Fibroblast of gingiva (primary cell): ENCODE measurements around the gene SIX5.
"Not testable (repeated sequence)": the region's sequence is repeated elsewhere in the genome, so short reads cannot be mapped to it uniquely, and the experiment has no call there.

ENCODE experiments used
- DNase-seq: peaks from one replicate; pipeline ENCODE4 v3.0.0-alpha.2; 2011; ENCODE audit warnings: low read depth

Gene SIX5

DNA sequence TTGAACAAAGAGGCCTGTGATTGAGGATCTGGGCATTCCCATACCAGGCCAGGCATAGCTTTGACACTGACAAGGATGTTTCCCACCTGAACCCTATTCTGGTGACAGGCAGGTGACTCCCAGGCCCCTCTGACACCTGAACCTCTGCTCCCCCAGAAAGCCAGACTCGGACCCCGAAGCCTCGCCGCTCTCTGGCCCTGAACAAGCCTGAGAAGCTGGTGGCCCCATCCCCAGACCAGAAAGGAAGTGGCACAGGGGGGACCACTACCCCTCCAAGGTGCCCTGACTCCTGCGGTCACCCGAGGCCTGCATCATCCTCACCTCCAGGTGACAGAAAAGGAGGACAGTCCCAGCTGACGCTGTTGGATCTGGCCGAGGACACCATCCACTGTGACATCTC lies 14.7 kb downstream of the SIX5 start:
- DNase-seq: no peak

DNA sequence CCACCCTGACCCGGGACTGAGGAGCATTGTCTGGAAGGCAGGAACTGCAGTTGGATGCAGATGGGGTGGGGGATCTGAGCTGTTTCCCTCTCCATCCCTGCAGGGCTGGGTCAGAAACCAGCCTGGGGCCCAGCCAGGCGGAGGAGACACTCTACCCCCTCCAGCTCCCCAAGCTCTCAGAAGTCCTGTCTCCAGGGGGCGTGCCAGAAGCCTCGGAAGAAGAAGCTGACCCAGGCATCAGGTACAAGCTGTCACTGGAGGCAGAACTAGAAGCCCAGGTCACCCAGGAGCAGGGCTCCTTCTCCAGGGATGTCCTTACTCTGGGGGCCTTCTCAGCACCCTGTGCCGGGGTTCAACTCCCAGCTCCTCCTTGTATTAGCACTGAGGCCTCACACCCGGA lies 15.5 kb downstream of the SIX5 start:
- no peak for DNase-seq

GRCh38 chr19:45752639-45753038 lies 16.4 kb downstream of the SIX5 start:
- no peak for DNase-seq

DNA sequence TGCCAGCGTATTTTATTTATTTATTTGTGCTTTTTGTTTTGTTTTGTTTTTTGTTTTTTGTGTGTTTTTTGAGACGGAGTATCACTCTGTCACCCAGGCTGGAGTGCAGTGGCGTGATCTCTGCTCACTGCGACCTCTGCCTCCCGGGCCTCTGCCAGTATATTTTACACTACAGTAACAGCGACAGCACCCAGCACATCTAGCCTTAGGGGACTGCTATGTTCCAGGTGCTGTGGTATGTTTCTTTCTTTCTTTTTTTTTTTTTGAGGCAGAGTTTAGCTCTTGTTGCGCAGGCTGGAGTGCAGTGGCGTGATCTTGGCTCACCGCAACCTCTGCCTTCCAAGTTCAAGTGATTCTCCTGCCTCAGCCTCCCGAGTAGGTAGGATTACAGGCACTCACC lies 17.6 kb downstream of the SIX5 start:
- DNase-seq: not testable (repeated sequence)

DNA sequence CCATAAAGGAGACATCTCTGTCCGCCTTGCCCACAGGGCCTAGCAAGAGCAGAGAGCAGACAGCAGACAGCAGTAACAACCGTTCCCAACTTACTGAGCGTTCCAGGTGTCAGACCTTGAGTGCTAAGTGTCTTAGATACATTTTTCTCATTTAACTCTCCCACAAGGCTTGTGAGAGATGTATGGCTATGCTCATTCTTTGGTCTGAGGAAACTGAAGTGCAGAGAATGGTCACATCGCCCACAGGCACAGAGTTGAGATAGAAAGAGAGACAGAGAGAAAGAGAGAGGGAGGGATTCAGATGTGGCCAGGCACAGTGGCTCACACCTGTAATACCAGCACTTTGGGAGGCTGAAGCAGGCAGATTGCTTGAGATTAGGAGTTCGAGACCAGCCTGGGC lies 21.5 kb downstream of the SIX5 start:
- no peak for DNase-seq

GRCh38 chr19:45746866-45747265 lies 22.2 kb downstream of the SIX5 start:
- no peak for DNase-seq

- DNase-seq: no peak
These were observed 23.4 kb downstream of the SIX5 start for GRCh38 chr19:45745606-45746005.

GRCh38 chr19:45742969-45743368 lies 26.1 kb downstream of the SIX5 start:
- DNase-seq: no peak

- DNase-seq: no peak
These were observed 29.3 kb downstream of the SIX5 start for GRCh38 chr19:45739498-45740439.

GRCh38 chr19:45733160-45733810 lies 35.8 kb downstream of the SIX5 start, which contains the start of gene MEIOSIN:
TSS of gene MEIOSIN (plus strand) at chr19:45733439. CDS start at chr19:45735377, 1,938 bp downstream.
- no peak for DNase-seq

GRCh38 chr19:45730368-45731288 lies 38.4 kb downstream of the SIX5 start, which contains the start of gene FBXO46:
TSS of gene FBXO46 (minus strand) at chr19:45730896. CDS start at chr19:45713495, 17,401 bp downstream.
- DNase-seq: peak; percentile 99

GRCh38 chr19:45729800-45730290 lies 39.2 kb downstream of the SIX5 start:
- no peak for DNase-seq

DNA sequence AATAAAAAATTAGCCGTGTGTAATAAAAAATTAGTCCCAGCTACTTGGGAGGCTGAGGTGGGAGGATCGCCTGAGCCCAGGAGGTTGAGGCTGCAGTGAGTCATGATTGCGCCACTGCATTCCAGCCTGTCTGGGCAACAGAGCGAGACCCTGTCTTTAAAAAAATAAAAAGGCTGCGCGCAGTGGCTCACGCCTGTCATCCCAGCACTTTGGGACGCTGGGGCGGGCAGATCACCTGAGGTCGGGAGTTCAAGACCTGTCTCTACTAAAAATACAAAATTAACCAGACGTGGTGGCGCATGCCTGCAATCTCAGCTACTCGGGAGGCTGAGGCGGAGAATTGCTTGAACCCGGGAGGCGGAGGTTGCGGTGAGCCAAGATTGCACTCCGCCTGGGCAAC lies 40.4 kb downstream of the SIX5 start:
- DNase-seq: not testable (repeated sequence)

- DNase-seq: not testable (repeated sequence)
These were observed 49.0 kb downstream of the SIX5 start for GRCh38 chr19:45720065-45720464.

DNA sequence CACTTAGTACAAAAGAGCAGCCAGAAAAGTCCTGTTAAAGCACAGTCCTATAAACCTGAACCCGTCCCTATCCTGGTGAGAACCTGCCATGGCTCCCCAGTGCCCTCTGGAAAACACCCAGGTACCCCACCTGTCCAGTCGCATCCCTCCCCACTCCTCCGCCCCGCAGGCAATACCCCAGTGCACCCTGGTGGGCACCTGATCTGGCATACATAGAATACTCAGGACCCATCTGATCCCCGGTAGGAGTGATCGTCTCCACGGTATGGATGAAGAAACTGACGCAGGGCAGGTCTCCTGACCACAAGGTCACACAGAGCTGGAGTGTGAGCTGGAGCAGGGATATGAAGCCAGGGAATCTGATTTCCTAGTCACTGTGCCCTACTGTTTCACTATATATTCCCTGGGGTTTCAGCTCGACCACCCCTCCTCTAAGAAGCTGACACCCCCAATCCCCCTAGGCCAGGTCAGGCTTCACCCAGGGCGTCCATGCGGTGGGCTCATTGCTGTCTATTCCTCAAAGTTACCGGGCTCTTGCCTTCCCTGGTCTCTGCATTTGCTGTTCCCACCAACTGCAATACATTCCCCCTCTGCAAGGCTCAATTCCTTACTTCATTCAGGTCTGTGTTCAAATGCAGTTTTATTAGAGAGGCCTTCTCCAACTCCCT lies 50.9 kb downstream of the SIX5 start:
- no peak for DNase-seq

GRCh38 chr19:45717131-45717982 lies 51.7 kb downstream of the SIX5 start:
- peak; percentile 100 for DNase-seq

- DNase-seq: no peak
These were observed 52.5 kb downstream of the SIX5 start for GRCh38 chr19:45716359-45717130.

DNA sequence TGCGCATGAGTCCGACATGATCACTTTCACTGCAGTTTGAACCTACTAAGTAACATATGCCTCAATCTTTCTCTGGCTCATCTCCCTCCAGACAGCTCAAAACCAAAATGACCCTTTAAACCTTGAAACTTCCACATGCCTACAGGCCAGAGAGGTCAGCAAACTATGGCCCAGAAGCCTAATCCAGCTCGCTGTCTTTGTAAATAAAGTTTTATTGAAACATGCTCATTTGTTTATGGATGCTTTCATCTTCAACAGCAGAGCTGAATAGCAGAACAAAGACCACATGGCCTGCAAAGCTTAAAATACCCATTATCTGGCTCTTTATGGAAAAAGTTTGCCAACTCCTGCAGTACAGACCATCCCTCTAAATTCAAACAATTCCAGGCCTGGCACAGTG lies 53.9 kb downstream of the SIX5 start:
- no peak for DNase-seq
